ENCODE data around the gene DHRS13. TPM values are rescaled to one million over a fixed set of nuclear protein-coding genes. Genes with fewer than 3 reads are reported as not detected.

Gene DHRS13
- total and polyA plus RNA-seq, 2 donors (not counting 1 experiment from before 2014, with no cell fraction given), result 11.9 to 28.1 TPM

DNA sequence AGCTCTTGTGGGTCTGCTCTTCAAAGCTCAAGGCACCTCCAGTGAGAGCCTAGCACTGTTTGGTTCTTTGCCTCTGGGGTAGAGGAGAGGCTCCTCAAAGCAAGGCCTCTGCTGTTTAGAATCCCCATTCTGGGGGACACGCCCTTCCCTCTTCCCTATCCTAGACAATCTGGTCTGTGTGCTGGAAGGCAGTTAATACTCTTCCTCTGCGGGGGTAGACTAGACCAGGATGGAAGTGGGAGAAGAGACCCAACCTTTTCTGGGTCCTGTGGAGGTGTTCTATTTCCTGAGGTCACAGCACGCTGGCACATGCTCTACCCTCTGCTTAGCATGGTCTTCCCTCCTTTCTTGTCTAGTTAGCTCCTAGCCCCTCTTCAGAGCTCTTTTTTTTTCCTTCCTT, 40.3 kb downstream of the DHRS13 start:
- Histone ChIP-seq H3K9ac (ENCODE audit: low read length) (no peak overlapping the region), H4K20me1 (ENCODE audit: control insufficient read depth, insufficient read depth, low read length, poor library complexity, severe bottlenecking) (no peaks in the 10 kb centered on the region), H3K9me3 (ENCODE audit: control extremely low read depth in 1 of 3, control insufficient read depth in 2 of 3, insufficient read depth in 1 of 3, low read length in 2 of 3) (no peaks in the 10 kb centered on the region), H3K27ac (ENCODE audit: low read length in 2 of 2) (no peak overlapping the region), H3K4me1 (ENCODE audit: control insufficient read depth in 2 of 2, insufficient read depth in 2 of 2, low read length in 2 of 2) (peaks cover 0 to 17% of the 10 kb centered on the region in 2 donors), H3K36me3 (replicated peaks in 1 of 2; ENCODE audit: control extremely low read depth in 1 of 2, control insufficient read depth in 1 of 2, extremely low read depth in 1 of 2, insufficient read depth in 2 of 2, low read length in 1 of 2) (peaks cover 0 to 34% of the 10 kb centered on the region in 2 experiments), H3K79me2 (ENCODE audit: control insufficient read depth, insufficient read depth, low read length) (no peaks in the 10 kb centered on the region), H3K4me2 (replicated peaks; ENCODE audit: low read depth, low read length, poor library complexity, severe bottlenecking) (no peak overlapping the region), H3K4me3 (ENCODE audit: control extremely low read depth in 1 of 5, extremely low read depth in 1 of 5, insufficient read depth in 1 of 5, low read depth in 2 of 5, low read length in 4 of 5) (no peak overlapping the region), H2AFZ (ENCODE audit: insufficient read depth, low read depth, low read length, poor library complexity, severe bottlenecking) (no peak overlapping the region), H3K27me3 (replicated peaks in 1 of 4; ENCODE audit: control extremely low read depth in 1 of 4, control insufficient read depth in 3 of 4, insufficient read depth in 4 of 4, low read length in 3 of 4) (no peaks in the 10 kb centered on the region)
- no peak overlapping the region for H3K4me3 Mint-ChIP-seq
- ChIA-PET POLR2A (no interaction called here), CTCF (interaction anchor here (1.2 to 1.4 kb wide), 2 partner anchors 13 to 35 kb away, joined by 3 to 5 read pairs; partner anchors contain the start of gene FLOT2)
- no peaks in the 10 kb centered on the region for H3K27me3 Mint-ChIP-seq
- intact Hi-C loops (cut with micrococcal nuclease), result no loop called here
- no CpG with 5 or more reads among the region's 3 CpGs for WGBS (ENCODE audit: insufficient coverage)
- H3K27ac Mint-ChIP-seq, result no peak overlapping the region
- ATAC-seq (ENCODE audit: low read depth) (no peak), DNase-seq (no peak)
- H3K4me1 Mint-ChIP-seq, result peaks cover 15% of the 10 kb centered on the region
- TF ChIP-seq, protein P1, sequence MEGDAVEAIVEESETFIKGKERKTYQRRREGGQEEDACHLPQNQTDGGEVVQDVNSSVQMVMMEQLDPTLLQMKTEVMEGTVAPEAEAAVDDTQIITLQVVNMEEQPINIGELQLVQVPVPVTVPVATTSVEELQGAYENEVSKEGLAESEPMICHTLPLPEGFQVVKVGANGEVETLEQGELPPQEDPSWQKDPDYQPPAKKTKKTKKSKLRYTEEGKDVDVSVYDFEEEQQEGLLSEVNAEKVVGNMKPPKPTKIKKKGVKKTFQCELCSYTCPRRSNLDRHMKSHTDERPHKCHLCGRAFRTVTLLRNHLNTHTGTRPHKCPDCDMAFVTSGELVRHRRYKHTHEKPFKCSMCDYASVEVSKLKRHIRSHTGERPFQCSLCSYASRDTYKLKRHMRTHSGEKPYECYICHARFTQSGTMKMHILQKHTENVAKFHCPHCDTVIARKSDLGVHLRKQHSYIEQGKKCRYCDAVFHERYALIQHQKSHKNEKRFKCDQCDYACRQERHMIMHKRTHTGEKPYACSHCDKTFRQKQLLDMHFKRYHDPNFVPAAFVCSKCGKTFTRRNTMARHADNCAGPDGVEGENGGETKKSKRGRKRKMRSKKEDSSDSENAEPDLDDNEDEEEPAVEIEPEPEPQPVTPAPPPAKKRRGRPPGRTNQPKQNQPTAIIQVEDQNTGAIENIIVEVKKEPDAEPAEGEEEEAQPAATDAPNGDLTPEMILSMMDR (IDR thresholded peaks at IDR 0.05), result no peak
- TF ChIP-seq EZH2 (IDR thresholded peaks at IDR 0.05; ENCODE audit: borderline replicate concordance, insufficient read depth, low read depth, low read length, poor library complexity, severe bottlenecking), result no peak
- H3K9me3 Mint-ChIP-seq (ENCODE audit: insufficient read depth), result no peaks in the 10 kb centered on the region

DNA sequence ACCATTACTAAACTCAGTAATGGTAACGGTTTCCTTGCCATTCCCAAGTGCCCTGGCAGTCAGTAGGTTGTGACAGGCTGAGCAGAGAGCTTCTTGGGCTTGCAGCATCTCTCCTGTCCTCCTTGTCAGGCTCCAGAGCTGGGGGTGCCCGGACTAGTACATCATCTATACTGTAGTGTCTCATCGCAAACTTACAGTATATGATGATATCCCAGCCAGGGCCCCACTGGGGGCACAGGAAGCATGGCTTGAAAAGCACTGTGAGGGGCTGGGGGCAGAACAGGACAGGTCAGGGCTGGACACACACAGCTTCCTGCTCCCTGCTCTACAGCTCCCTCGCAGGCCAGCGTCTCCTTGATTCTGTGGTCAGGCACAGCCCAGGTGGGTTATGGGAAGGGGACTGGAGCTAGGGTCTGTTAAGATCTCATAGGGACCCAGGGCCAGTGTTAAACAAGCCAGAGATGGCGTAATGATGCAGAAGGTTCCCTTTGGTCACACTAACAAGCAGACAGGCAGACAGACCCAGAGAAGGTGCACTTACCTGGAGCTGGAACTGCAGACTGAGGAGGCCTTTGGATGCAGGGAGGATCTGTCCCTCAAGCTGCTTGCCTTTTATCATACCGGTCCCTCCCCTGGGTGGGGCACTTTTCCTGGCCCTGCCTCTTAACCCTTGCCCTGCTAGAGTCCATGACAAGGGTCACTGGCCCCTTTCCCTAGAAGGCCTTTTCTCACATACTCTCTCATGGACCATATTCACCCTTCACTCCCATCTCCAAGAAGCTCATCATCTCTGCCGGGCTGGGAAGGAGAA, 41.3 kb downstream of the DHRS13 start:
- no peaks in the 10 kb centered on the region for H3K9me3 ChIP-seq (ENCODE audit: control extremely low read depth in 1 of 3, control insufficient read depth in 2 of 3, insufficient read depth in 1 of 3, low read length in 2 of 3)
- H3K79me2 ChIP-seq (ENCODE audit: control insufficient read depth, insufficient read depth, low read length), result no peaks in the 10 kb centered on the region
- H3K27ac Mint-ChIP-seq, result no peak overlapping the region
- ChIA-PET CTCF (interaction anchor here (0.7 to 1.4 kb wide), 4 partner anchors 12 to 98 kb away, joined by 3 to 5 read pairs (median 4); partner anchors contain the start of gene FLOT2), POLR2A (no interaction called here)
- H3K4me3 ChIP-seq (ENCODE audit: control extremely low read depth in 1 of 5, extremely low read depth in 1 of 5, insufficient read depth in 1 of 5, low read depth in 2 of 5, low read length in 4 of 5), result no peak overlapping the region
- no peak overlapping the region for H3K4me3 Mint-ChIP-seq
- H3K27ac ChIP-seq (ENCODE audit: low read length in 2 of 2), result no peak overlapping the region
- ATAC-seq (ENCODE audit: low read depth) (no peak), DNase-seq (no peak)
- H3K27me3 ChIP-seq (replicated peaks in 1 of 4; ENCODE audit: control extremely low read depth in 1 of 4, control insufficient read depth in 3 of 4, insufficient read depth in 4 of 4, low read length in 3 of 4), result no peaks in the 10 kb centered on the region
- peaks cover 0 to 17% of the 10 kb centered on the region in 2 donors for H3K4me1 ChIP-seq (ENCODE audit: control insufficient read depth in 2 of 2, insufficient read depth in 2 of 2, low read length in 2 of 2)
- no peak overlapping the region for H2AFZ ChIP-seq (ENCODE audit: insufficient read depth, low read depth, low read length, poor library complexity, severe bottlenecking)
- no peaks in the 10 kb centered on the region for H4K20me1 ChIP-seq (ENCODE audit: control insufficient read depth, insufficient read depth, low read length, poor library complexity, severe bottlenecking)
- no peak overlapping the region for H3K4me2 ChIP-seq (replicated peaks; ENCODE audit: low read depth, low read length, poor library complexity, severe bottlenecking)
- TF ChIP-seq, protein P1 (IDR thresholded peaks at IDR 0.05), result no peak
- TF ChIP-seq EZH2 (IDR thresholded peaks at IDR 0.05; ENCODE audit: borderline replicate concordance, insufficient read depth, low read depth, low read length, poor library complexity, severe bottlenecking), result no peak
- WGBS (ENCODE audit: insufficient coverage), result 88% methylated on average over 6 of the region's 8 CpGs
- peaks cover 0 to 34% of the 10 kb centered on the region in 2 experiments for H3K36me3 ChIP-seq (replicated peaks in 1 of 2; ENCODE audit: control extremely low read depth in 1 of 2, control insufficient read depth in 1 of 2, extremely low read depth in 1 of 2, insufficient read depth in 2 of 2, low read length in 1 of 2)
- no peaks in the 10 kb centered on the region for H3K27me3 Mint-ChIP-seq
- no peaks in the 10 kb centered on the region for H3K9me3 Mint-ChIP-seq (ENCODE audit: insufficient read depth)
- no peak overlapping the region for H3K9ac ChIP-seq (ENCODE audit: low read length)
- peaks cover 13% of the 10 kb centered on the region for H3K4me1 Mint-ChIP-seq
- intact Hi-C loops (cut with micrococcal nuclease), result no loop called here
